Measurements from ENCODE around the gene GCC1. TPM values are rescaled to one million over a fixed set of nuclear protein-coding genes. Genes with fewer than 3 reads are reported as not detected.

Gene GCC1
- total RNA-seq, 1 experiment from 2014 or later: 25.2 TPM

GRCh38 chr7:127588697-127589482 is 3.5 kb upstream of the GCC1 start:
- H3K27ac ChIP-seq: 0 out of 2 replicates have a peak overlapping the region, but pooled peaks have one; percentile 28
- H3K9me3 ChIP-seq (ENCODE audit: insufficient read depth, low read depth): no peaks in the 10 kb centered on the region
- DNase-seq: peak; percentile 38 to 52
- 0 out of 2 replicates have a peak, but pooled peaks cover 7% of the 10 kb centered on the region for H3K36me3 ChIP-seq (ENCODE audit: low read depth)
- H3K9me2 ChIP-seq (ENCODE audit: insufficient read depth): no peaks in the 10 kb centered on the region
- ChIA-PET CTCF (no interaction called here), POLR2A (ENCODE audit: unreplicated experiment) (no interaction called here)
- H3K4me2 ChIP-seq: peak overlapping the region; percentile 73
- H4K20me1 ChIP-seq (ENCODE audit: insufficient read depth): 0 out of 2 replicates have a peak, but pooled peaks cover 2% of the 10 kb centered on the region
- peak overlapping the region; percentile 98 for H3K4me3 ChIP-seq
- BruUV-seq (replicated peaks): no TSS peak
- H3K4me1 ChIP-seq (replicated peaks; ENCODE audit: insufficient read depth): peaks cover 25% of the 10 kb centered on the region
- H3K27me3 ChIP-seq (ENCODE audit: insufficient read depth, low read depth): no peaks in the 10 kb centered on the region
- TF ChIP-seq CTCF (conservative IDR thresholded peaks at IDR 0.05) (peak; percentile 62; the same call in 1 of the 2 replicates), EZH2 (IDR thresholded peaks at IDR 0.05; ENCODE audit: low read depth) (no peak)
- intact Hi-C loops (cut with micrococcal nuclease; ENCODE audit: unreplicated experiment): loop anchor here (1.0 to 5.0 kb wide), 3 partner anchors 63 to 433 kb away; partner anchors contain the start of genes SND1 and ZNF800
- H3K79me2 ChIP-seq (ENCODE audit: low read depth): peaks cover 29% of the 10 kb centered on the region
- peak overlapping the region; percentile 100 for H2AFZ ChIP-seq
- no peaks in the 10 kb centered on the region; the same call in 1 of the 2 replicates for H3F3A ChIP-seq (ENCODE audit: insufficient read depth, low read depth)

GRCh38 chr7:127588019-127588696 is 2.8 kb upstream of the GCC1 start, which contains the start of gene ARF5:
Gene ARF5 (plus strand): TSS chr7:127588411. CDS start chr7:127588499, 88 bp downstream.
- 0 out of 2 replicates have a peak, but pooled peaks cover 11% of the 10 kb centered on the region for H3K36me3 ChIP-seq (ENCODE audit: low read depth)
- H3K79me2 ChIP-seq (ENCODE audit: low read depth): peaks cover 37% of the 10 kb centered on the region
- peak within 1 kb of the TSS; percentile 73 for H3K4me2 ChIP-seq
- H2AFZ ChIP-seq: peak within 1 kb of the TSS; percentile 100
- H3K27me3 ChIP-seq (ENCODE audit: insufficient read depth, low read depth): no peaks in the 10 kb centered on the region
- peak within 1 kb of the TSS; percentile 98 for H3K4me3 ChIP-seq
- H3F3A ChIP-seq (ENCODE audit: insufficient read depth, low read depth): no peaks in the 10 kb centered on the region; the same call in 1 of the 2 replicates
- BruUV-seq (replicated peaks): no TSS peak
- POLR2A ChIA-PET (ENCODE audit: unreplicated experiment): interaction anchor here (0.6 to 0.7 kb wide), 8 partner anchors 15 to 1466 kb away, joined by 3 to 16 read pairs (median 4); partner anchors contain the start of gene ZNF800
- H3K9me2 ChIP-seq (ENCODE audit: insufficient read depth): no peaks in the 10 kb centered on the region
- peak; percentile 54 to 92 for DNase-seq
- CTCF ChIA-PET: interaction anchor here (0.6 kb wide), 3 partner anchors 99 to 583 kb away, joined by 6 to 11 read pairs (median 10); no protein-coding TSS in a partner anchor
- intact Hi-C loops (cut with micrococcal nuclease; ENCODE audit: unreplicated experiment): loop anchor here (1.0 to 5.0 kb wide), 3 partner anchors 64 to 434 kb away; partner anchors contain the start of genes SND1 and ZNF800
- H3K4me1 ChIP-seq (replicated peaks; ENCODE audit: insufficient read depth): peaks cover 31% of the 10 kb centered on the region
- 0 out of 2 replicates have a peak, but pooled peaks cover 9% of the 10 kb centered on the region for H4K20me1 ChIP-seq (ENCODE audit: insufficient read depth)
- 0 out of 2 replicates have a peak within 1 kb of the TSS, but pooled peaks have one; percentile 28 for H3K27ac ChIP-seq
- no peak for TF ChIP-seq EZH2 (IDR thresholded peaks at IDR 0.05; ENCODE audit: low read depth)
- no peak for TF ChIP-seq CTCF (conservative IDR thresholded peaks at IDR 0.05)
- H3K9me3 ChIP-seq (ENCODE audit: insufficient read depth, low read depth): no peaks in the 10 kb centered on the region

- Histone ChIP-seq H3K4me2 (peak overlapping the region; percentile 73), H3K9me2 (ENCODE audit: insufficient read depth) (no peaks in the 10 kb centered on the region), H3K9me3 (ENCODE audit: insufficient read depth, low read depth) (no peaks in the 10 kb centered on the region), H3K36me3 (ENCODE audit: low read depth) (0 out of 2 replicates have a peak, but pooled peaks cover 11% of the 10 kb centered on the region), H4K20me1 (ENCODE audit: insufficient read depth) (peaks cover 15% of the 10 kb centered on the region; the same call in 1 of the 2 replicates), H3K4me3 (peak overlapping the region; percentile 98), H3K79me2 (ENCODE audit: low read depth) (peaks cover 42% of the 10 kb centered on the region), H3K27me3 (ENCODE audit: insufficient read depth, low read depth) (no peaks in the 10 kb centered on the region), H3F3A (ENCODE audit: insufficient read depth, low read depth) (no peaks in the 10 kb centered on the region; the same call in 1 of the 2 replicates), H3K4me1 (replicated peaks; ENCODE audit: insufficient read depth) (peaks cover 31% of the 10 kb centered on the region), H3K27ac (no peak overlapping the region), H2AFZ (peak overlapping the region; percentile 87)
- BruUV-seq (replicated peaks): TSS peak; percentile 10
- ChIA-PET POLR2A (ENCODE audit: unreplicated experiment) (interaction anchor here (0.6 to 0.7 kb wide), 8 partner anchors 16 to 1467 kb away, joined by 3 to 16 read pairs (median 4); partner anchors contain the start of gene ZNF800), CTCF (interaction anchor here (0.6 kb wide), 3 partner anchors 99 to 583 kb away, joined by 6 to 11 read pairs (median 10); no protein-coding TSS in a partner anchor)
- intact Hi-C loops (cut with micrococcal nuclease; ENCODE audit: unreplicated experiment): loop anchor here (1.0 to 5.0 kb wide), 3 partner anchors 65 to 435 kb away; partner anchors contain the start of genes SND1 and ZNF800
- TF ChIP-seq EZH2 (IDR thresholded peaks at IDR 0.05; ENCODE audit: low read depth) (no peak), CTCF (conservative IDR thresholded peaks at IDR 0.05) (no peak)
- no peak for DNase-seq
Observed at GRCh38 chr7:127587663-127588018, 2.2 kb upstream of the GCC1 start.

Measured in PC-9 (cell line).